GM23338 (cell line): Measurements from ENCODE around the gene OR52R1. TPM values are rescaled to one million over a fixed set of nuclear protein-coding genes. Genes with fewer than 3 reads are reported as not detected.

Experiments used
- ATAC-seq: fragments of 200-7000 bp; cut with Tn5 transposase; 3 replicates; pipeline ENCODE4 v1.9.1; 2020
- DNase-seq: peaks from one replicate; pipeline ENCODE4 v3.0.0-alpha.2; 2015; ENCODE audit warnings: low spot score
- H2AFZ ChIP-seq: fragments of 200-600 bp; sonication (generic); 2 replicates; pipeline ENCODE4 v1.8.0; 2016; ENCODE audit warnings: antibody characterized with exemption, mild to moderate bottlenecking, moderate library complexity
- H3F3A ChIP-seq: fragments of 200-600 bp; sonication (generic); replicated peaks from 2 replicates; pipeline ENCODE4 v1.8.0; 2017; ENCODE audit warnings: antibody characterized with exemption, mixed run types, low read depth
- H3K27ac ChIP-seq: fragments of 200-600 bp; sonication (generic); 2 replicates; pipeline ENCODE4 v1.6.1; 2016; ENCODE audit warnings: low read depth
- H3K27me3 ChIP-seq: fragments of 200-600 bp; sonication (generic); 2 replicates; pipeline ENCODE4 v1.8.0; 2016; ENCODE audit warnings: mild to moderate bottlenecking, mixed run types, moderate library complexity; ENCODE audit not compliant: insufficient read depth
- H3K36me3 ChIP-seq: fragments of 200-600 bp; sonication (generic); 2 replicates; pipeline ENCODE4 v1.8.0; 2016; ENCODE audit warnings: mild to moderate bottlenecking; ENCODE audit not compliant: insufficient read depth
- H3K4me1 ChIP-seq: fragments of 200-600 bp; sonication (generic); 2 replicates; pipeline ENCODE4 v1.8.0; 2016; ENCODE audit warnings: mild to moderate bottlenecking, moderate library complexity; ENCODE audit not compliant: insufficient read depth
- H3K4me2 ChIP-seq: fragments of 200-600 bp; sonication (generic); 2 replicates; pipeline ENCODE4 v1.7.1; 2017; ENCODE audit warnings: mixed run types
- H3K4me3 ChIP-seq: fragments of 200-600 bp; sonication (generic); 2 replicates; pipeline ENCODE4 v1.6.1; 2016; ENCODE audit warnings: mixed run types
- H3K79me2 ChIP-seq: fragments of 200-600 bp; sonication (generic); replicated peaks from 2 replicates; pipeline ENCODE4 v1.8.0; 2017; ENCODE audit warnings: mild to moderate bottlenecking; ENCODE audit not compliant: insufficient read depth
- H3K9me2 ChIP-seq: fragments of 200-600 bp; sonication (generic); 2 replicates; pipeline ENCODE4 v1.8.0; 2017; ENCODE audit not compliant: insufficient read depth
- H4K20me1 ChIP-seq: fragments of 200-600 bp; sonication (generic); replicated peaks from 2 replicates; pipeline ENCODE4 v1.8.0; 2017; ENCODE audit warnings: mild to moderate bottlenecking; ENCODE audit not compliant: insufficient read depth
- H3K27ac Mint-ChIP-seq: 2 replicates; pipeline ENCODE4 v1.8.0; 2020; ENCODE audit warnings: inconsistent platforms, mild to moderate bottlenecking, moderate library complexity, mixed read lengths
- H3K27me3 Mint-ChIP-seq: 3 replicates; pipeline ENCODE4 v1.8.0; 2022; ENCODE audit warnings: low read depth, mild to moderate bottlenecking, moderate library complexity, mixed read lengths, inconsistent platforms; ENCODE audit not compliant: insufficient read depth, poor library complexity
- H3K36me3 Mint-ChIP-seq: 3 replicates; pipeline ENCODE4 v1.8.0; 2021; ENCODE audit warnings: low read depth, mild to moderate bottlenecking, inconsistent platforms, moderate library complexity, mixed read lengths
- H3K4me1 Mint-ChIP-seq: 3 replicates; pipeline ENCODE4 v1.8.0; 2020; ENCODE audit warnings: mild to moderate bottlenecking, inconsistent platforms, mixed read lengths
- H3K4me3 Mint-ChIP-seq: 3 replicates; pipeline ENCODE4 v1.8.0; 2021; ENCODE audit warnings: moderate library complexity, mild to moderate bottlenecking, inconsistent platforms, mixed read lengths
- H3K9me3 Mint-ChIP-seq: 3 replicates; pipeline ENCODE4 v1.8.0; 2020; ENCODE audit warnings: moderate library complexity, mild to moderate bottlenecking, inconsistent platforms, mixed read lengths
- EZH2phosphoT487 ChIP-seq: fragments of 200-600 bp; sonication (generic); IDR thresholded peaks from one replicate; pipeline ENCODE4 v1.8.1; 2018; ENCODE audit warnings: antibody characterized with exemption; ENCODE audit not compliant: unreplicated experiment
- JUNB ChIP-seq: IDR thresholded peaks from one replicate; pipeline ENCODE4 v1.6.1; 2016; ENCODE audit warnings: antibody characterized with exemption; ENCODE audit not compliant: unreplicated experiment
- NANOG ChIP-seq: IDR thresholded peaks from 2 replicates; pipeline ENCODE4 v1.6.1; 2016; ENCODE audit warnings: antibody characterized with exemption, borderline replicate concordance
- REST ChIP-seq: IDR thresholded peaks from one replicate; pipeline ENCODE4 v1.6.1; 2018; ENCODE audit warnings: antibody characterized with exemption; ENCODE audit not compliant: unreplicated experiment
- ZNF114 ChIP-seq: fragments of 250-450 bp; sonication (Bioruptor Pico); IDR thresholded peaks from 2 replicates; pipeline ENCODE4 v1.5.0; 2020; ENCODE audit warnings: mild to moderate bottlenecking, moderate library complexity
- ZNF462 ChIP-seq: fragments of 250-450 bp; sonication (Bioruptor Pico); IDR thresholded peaks from 2 replicates; pipeline ENCODE4 v1.5.0; 2020; ENCODE audit warnings: mild to moderate bottlenecking, moderate library complexity
- polyA plus RNA-seq: library from polyadenylated mRNA; unstranded; fragments of >200 nt; fragmentation: Nextera tagmentation; extraction: Ambion mirVana; gene quantifications from 2 replicates; pipeline ENCODE4 v1.2.1, GENCODE V29; 2016
- total RNA-seq: library from RNA; depleted of rRNA; stranded (reverse); fragments of >200 nt; shearing (Covaris generic); gene quantifications from 2 replicates; pipeline ENCODE4 v1.2.3, GENCODE V29; 2014

The OR52R1 gene
- total and polyA plus RNA-seq, 2 experiments from 2014 or later, result not detected

GRCh38 chr11:4797206-4797605 lies 7.0 kb downstream of the OR52R1 start (continued):
- TF ChIP-seq ZNF462 (CRISPR knock-in tag) (no peak), EZH2phosphoT487 (no peak), NANOG (no peak), REST (no peak), ZNF114 (CRISPR knock-in tag) (no peak), JUNB (no peak)

- peaks cover 26% of the 10 kb centered on the region for H3K9me3 Mint-ChIP-seq
- no peak overlapping the region for H3K27ac Mint-ChIP-seq
- TF ChIP-seq NANOG, result no peak
- TF ChIP-seq ZNF462 (CRISPR knock-in tag), result no peak
These were observed 21.7 kb downstream of the OR52R1 start for GRCh38 chr11:4782454-4782853.

More at GRCh38 chr11:4782454-4782853, 21.7 kb downstream of the OR52R1 start:
- H3K27me3 Mint-ChIP-seq, result no peaks in the 10 kb centered on the region
- no peaks in the 10 kb centered on the region for H3K4me1 ChIP-seq
- no peaks in the 10 kb centered on the region; the same call in 1 of the 2 replicates for H3K9me2 ChIP-seq
- no peak overlapping the region for H3K4me2 ChIP-seq
- ATAC-seq, result no peak
- H3K27ac ChIP-seq, result no peak overlapping the region
- no peak overlapping the region for H3K4me3 ChIP-seq
- H2AFZ ChIP-seq, result no peak overlapping the region
- H3K36me3 ChIP-seq, result no peaks in the 10 kb centered on the region
- H3K27me3 ChIP-seq, result no peaks in the 10 kb centered on the region
- H3K36me3 Mint-ChIP-seq, result peaks cover 24% of the 10 kb centered on the region
- H4K20me1 ChIP-seq, result no peaks in the 10 kb centered on the region
- DNase-seq, result no peak
- no peaks in the 10 kb centered on the region for H3F3A ChIP-seq
- peaks cover 3% of the 10 kb centered on the region for H3K4me1 Mint-ChIP-seq
- H3K4me3 Mint-ChIP-seq, result no peak overlapping the region
- H3K79me2 ChIP-seq, result no peaks in the 10 kb centered on the region
